Measurements from ENCODE around the gene SLC6A4.

The SLC6A4 gene

GRCh38 chr17:30235386-30236296, at the start of gene SLC6A4:
Gene SLC6A4, minus strand, starts transcription at chr17:30235697. Its CDS starts 13,739 bp downstream, at chr17:30221958.
- no peak for DNase-seq

GRCh38 chr17:30279156-30279555, 43.7 kb upstream of the SLC6A4 start:
- no peak for DNase-seq

DNA sequence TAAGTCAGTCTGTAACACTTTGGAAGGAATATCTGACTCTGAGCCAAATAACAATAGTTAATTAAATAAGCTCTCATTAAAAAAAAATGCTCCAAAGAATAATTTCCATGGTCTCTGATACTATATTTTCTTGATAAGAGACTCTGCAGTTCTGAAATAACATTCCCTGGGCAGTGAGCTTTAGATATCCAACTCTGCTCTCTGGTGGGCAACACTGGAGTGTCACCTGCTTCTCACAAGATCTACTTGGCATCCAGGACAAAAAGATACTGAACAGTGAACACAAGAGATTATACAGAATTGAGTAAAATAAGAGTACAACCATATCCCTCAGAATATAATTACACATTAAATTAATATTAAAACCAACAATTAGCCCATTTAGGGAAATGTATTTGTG, 42.5 kb upstream of the SLC6A4 start:
- no peak for DNase-seq

GRCh38 chr17:30275911-30276310, 40.4 kb upstream of the SLC6A4 start:
- DNase-seq, result no peak

DNA sequence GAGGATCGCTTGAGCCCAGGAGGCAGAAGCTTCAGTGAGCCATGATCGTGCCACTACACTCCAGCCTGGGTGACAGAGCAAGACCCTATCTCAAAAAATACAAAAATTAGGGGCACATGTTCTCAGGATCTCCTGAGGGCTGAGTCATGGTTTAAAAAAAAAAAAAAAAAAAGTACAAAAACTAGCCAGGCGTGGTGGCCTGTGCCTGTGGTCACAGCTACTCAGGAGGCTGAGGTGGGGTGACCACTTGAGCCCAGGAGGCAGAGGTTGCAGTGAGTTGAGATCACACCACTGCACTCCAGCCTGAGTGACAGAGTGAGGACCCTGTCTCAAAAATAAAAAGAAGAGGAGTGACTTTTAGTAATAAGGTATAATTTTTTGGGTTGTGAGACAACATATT, 39.4 kb upstream of the SLC6A4 start:
- no peak for DNase-seq

GRCh38 chr17:30273373-30273772, 37.9 kb upstream of the SLC6A4 start:
- no peak for DNase-seq

DNA sequence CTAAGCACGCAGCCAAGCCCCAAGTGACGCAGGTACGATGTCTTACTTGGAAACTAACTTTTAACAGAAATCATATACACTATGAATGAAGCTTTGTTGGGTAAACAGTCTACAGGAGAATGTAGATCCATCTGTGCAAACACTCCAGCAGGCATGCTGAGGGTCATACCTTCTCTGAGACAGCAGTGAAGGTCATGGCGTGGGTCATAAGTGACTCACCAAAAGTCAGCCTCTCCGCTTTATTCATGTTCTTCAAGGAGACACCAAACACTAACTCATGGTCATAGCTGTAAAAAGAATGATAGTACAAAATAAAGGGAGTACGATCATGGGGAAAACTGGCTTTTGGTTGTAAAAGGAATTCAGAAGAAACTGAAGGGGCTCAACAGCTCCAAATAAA, 35.6 kb upstream of the SLC6A4 start:
- no peak for DNase-seq

DNA sequence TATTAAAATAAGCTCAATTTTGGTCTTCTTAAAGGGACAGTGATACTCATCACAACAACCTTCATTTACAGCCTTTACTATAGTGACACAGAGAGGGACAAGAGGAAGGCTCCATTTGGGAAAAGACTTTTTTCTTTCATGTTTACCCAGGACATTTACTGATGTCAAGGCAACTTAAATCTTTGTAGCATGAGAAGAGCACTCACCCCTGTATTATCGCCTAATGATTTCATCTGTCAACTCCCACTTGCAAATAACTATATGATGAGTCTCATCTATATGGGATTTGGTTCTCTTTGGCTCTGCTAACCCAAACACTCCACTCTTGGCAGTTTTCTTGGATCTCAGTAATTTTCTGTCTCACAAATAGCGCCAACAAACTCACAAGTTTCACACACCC, 32.1 kb upstream of the SLC6A4 start:
- no peak for DNase-seq

GRCh38 chr17:30263552-30264333, 28.2 kb upstream of the SLC6A4 start:
- DNase-seq, result no peak

GRCh38 chr17:30256756-30257506, 21.4 kb upstream of the SLC6A4 start:
- DNase-seq, result no peak

- DNase-seq, result no peak
Measured at GRCh38 chr17:30254150-30254549, 18.7 kb upstream of the SLC6A4 start.

DNA sequence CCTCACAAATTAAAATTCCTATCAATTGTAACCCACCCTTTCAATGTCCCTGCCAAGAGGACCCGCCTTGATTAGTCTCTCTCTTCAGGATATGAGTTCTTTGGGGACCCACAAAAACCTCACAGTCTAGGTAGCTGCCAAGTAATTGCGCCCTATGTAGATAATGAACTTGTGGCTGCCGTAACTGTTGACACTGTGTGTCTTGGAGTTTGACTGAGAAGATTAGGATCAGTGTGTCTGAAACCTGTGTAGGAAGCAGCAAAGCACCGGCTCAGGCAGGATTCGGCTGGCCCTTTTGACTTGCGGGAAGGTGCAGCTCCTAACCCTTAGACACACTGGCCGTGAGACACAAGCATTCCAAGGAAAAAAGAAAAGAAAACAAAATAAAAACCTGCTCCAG, 17.8 kb upstream of the SLC6A4 start:
- DNase-seq, result no peak

- no peak for DNase-seq
Measured at GRCh38 chr17:30251931-30252330, 16.4 kb upstream of the SLC6A4 start.

GRCh38 chr17:30249460-30249859, 14.0 kb upstream of the SLC6A4 start:
- DNase-seq, result no peak

DNA sequence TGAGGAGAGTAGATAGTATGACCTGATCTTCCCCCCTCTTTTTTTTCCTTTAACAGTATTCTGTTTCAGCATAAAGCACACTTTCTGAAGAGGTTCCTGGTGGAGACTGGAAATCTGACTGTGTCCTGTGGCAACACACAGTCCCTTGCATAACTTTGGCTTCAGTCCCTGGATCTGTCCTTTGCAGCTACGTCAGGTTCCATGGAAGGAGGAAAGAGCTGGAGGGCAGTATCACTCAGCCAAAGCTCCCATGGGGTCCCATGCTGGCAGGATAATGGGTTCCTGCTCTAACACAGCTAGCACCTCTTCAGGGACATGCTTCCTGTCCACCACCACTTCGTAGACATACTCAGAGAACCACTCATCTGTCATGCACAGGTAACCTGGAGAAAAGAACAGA, 13.3 kb upstream of the SLC6A4 start:
- DNase-seq, result no peak

GRCh38 chr17:30246460-30246859, 11.0 kb upstream of the SLC6A4 start:
- no peak for DNase-seq

GRCh38 chr17:30244853-30245385, 9.4 kb upstream of the SLC6A4 start:
- no peak for DNase-seq

- DNase-seq, result no peak
Measured at GRCh38 chr17:30243568-30243967, 8.1 kb upstream of the SLC6A4 start.

GRCh38 chr17:30243002-30243401, 7.5 kb upstream of the SLC6A4 start:
- DNase-seq, result no peak

DNA sequence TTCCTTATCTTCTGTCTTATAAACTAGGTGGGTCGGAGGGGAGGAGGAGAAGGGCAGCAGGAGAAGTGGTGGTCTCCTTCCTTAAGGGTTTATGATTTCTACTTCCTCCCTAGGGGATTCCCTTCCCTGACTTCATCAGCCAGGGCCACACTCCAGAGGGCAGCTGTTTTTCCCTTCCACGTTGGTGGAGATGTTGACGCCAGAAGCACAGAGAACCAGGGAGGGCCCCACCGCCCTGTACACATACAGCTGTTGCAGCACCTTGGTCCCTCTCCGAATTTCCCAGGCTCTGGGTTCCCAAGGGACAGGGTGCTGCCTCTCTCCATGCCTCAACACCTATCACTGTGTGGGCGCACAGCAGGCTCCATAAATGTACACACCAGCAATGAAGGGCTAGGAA, 5.6 kb upstream of the SLC6A4 start:
- DNase-seq, result no peak

DNA sequence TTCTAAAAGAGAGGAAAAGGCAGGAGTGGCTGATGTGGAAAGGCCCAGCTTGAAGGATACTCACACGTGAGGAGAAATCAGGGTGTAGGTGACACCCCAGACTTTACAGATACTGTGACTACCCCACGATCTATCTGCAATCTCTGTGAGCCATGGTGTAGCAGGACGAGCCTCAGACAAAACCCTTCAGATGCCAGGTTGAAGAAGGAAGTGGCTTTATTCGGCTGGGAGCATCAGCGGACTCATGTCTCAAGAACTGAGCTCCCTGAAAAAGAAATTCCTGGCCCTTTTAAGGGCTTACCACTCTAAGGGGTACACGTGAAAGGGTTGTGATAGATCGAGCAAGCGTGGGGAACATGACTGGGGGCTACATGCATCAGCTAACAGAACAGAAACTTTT, 4.7 kb upstream of the SLC6A4 start:
- no peak for DNase-seq

GRCh38 chr17:30239089-30239462, 3.6 kb upstream of the SLC6A4 start:
- DNase-seq, result no peak
